GM21390 (cell line): ENCODE results near the gene EXOSC10.
"Not testable (repeated sequence)": the region's sequence is repeated elsewhere in the genome, so short reads cannot be mapped to it uniquely, and the experiment has no call there.

ENCODE experiments used
- ATAC-seq: cut with Tn5 transposase; IDR thresholded peaks from one replicate; pipeline ENCODE4 v1.9.1; 2021; ENCODE audit not compliant: unreplicated experiment

The EXOSC10 gene

GRCh38 chr1:11019358-11019757, 80.3 kb downstream of the EXOSC10 start:
- ATAC-seq: not testable (repeated sequence)
